ENCODE results near the gene MARS2.
"Not testable (repeated sequence)": the region's sequence is repeated elsewhere in the genome, so short reads cannot be mapped to it uniquely, and the experiment has no call there.

The MARS2 gene

DNA sequence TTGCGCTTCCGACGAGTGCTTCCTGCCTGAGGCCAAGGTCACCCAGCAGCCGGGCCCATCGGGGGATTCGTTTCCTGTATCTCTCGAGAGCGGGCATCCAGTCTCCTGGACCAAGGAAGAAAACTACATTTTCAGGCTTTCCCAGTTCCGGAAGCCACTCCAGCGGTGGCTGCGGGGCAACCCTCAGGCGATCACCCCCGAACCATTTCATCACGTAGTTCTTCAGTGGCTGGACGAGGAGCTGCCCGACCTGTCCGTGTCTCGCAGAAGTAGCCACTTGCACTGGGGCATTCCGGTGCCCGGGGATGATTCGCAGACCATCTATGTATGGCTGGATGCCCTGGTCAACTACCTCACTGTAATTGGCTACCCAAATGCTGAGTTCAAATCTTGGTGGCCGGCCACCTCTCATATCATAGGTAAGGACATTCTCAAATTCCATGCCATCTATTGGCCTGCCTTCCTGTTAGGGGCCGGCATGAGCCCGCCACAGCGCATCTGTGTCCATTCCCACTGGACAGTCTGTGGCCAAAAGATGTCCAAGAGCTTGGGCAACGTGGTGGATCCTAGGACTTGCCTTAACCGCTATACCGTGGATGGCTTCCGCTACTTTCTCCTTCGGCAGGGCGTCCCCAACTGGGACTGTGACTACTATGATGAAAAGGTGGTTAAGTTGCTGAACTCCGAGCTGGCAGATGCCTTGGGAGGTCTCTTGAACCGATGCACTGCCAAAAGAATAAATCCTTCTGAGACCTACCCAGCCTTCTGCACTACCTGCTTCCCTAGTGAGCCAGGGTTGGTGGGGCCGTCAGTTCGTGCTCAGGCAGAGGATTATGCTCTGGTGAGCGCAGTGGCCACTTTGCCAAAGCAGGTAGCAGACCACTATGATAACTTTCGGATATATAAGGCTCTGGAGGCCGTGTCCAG is 1.0 kb downstream of the MARS2 start:
- peak overlapping the region; percentile 56 to 95 (median 88) for H3K4me3 ChIP-seq (ENCODE audit: control insufficient read depth in 1 of 7, extremely low read depth in 1 of 7, insufficient read depth in 4 of 7, low read depth in 2 of 7, low read length in 6 of 7)
- H3K27ac ChIP-seq (ENCODE audit: insufficient read depth in 1 of 2, low read depth in 1 of 2, low read length in 2 of 2, poor library complexity in 1 of 2, severe bottlenecking in 2 of 2), result peak overlapping the region in 1 of 2 experiments; percentile 0
- peaks cover 12 to 42% (median 36%) of the 10 kb centered on the region in 4 experiments for H3K4me1 ChIP-seq (ENCODE audit: control extremely low read depth in 1 of 4, control insufficient read depth in 4 of 4, insufficient read depth in 4 of 4, low read length in 3 of 4)
- POLR2A ChIA-PET, result no interaction called here
- CTCF ChIA-PET, result interaction anchor here (1.0 to 2.4 kb wide), 7 partner anchors 10 to 591 kb away, joined by 3 to 7 read pairs (median 4); no protein-coding TSS in a partner anchor
- H3K27me3 ChIP-seq (replicated peaks in 2 of 5; ENCODE audit: control insufficient read depth in 4 of 5, insufficient read depth in 5 of 5, low read length in 4 of 5), result no peaks in the 10 kb centered on the region
- H3K9me3 ChIP-seq (ENCODE audit: control extremely low read depth in 1 of 5, control insufficient read depth in 4 of 5, insufficient read depth in 2 of 5, low read depth in 1 of 5, low read length in 4 of 5), result no peaks in the 10 kb centered on the region
- 28% methylated on average over 33 of the region's 38 CpGs for WGBS (ENCODE audit: insufficient coverage)
- DNase-seq, result peak in 2 of 3 donors; percentile 11 to 19
- peaks cover 0 to 10% (median 1%) of the 10 kb centered on the region in 4 experiments for H3K36me3 ChIP-seq (ENCODE audit: control insufficient read depth in 4 of 4, insufficient read depth in 4 of 4, low read length in 3 of 4)

GRCh38 chr2:197706839-197707207 is 1.7 kb downstream of the MARS2 start:
- 84% methylated on average over 3 of the region's 5 CpGs for WGBS (ENCODE audit: insufficient coverage)
- H3K4me1 ChIP-seq (ENCODE audit: control extremely low read depth in 1 of 4, control insufficient read depth in 4 of 4, insufficient read depth in 4 of 4, low read length in 3 of 4), result peaks cover 12 to 42% (median 36%) of the 10 kb centered on the region in 4 experiments

GRCh38 chr2:197707316-197708213 is 2.4 kb downstream of the MARS2 start:
- H3K4me3 ChIP-seq (ENCODE audit: control insufficient read depth in 1 of 7, extremely low read depth in 1 of 7, insufficient read depth in 4 of 7, low read depth in 2 of 7, low read length in 6 of 7), result peak overlapping the region in 6 of 7 experiments; percentile 8 to 95 (median 90)
- H3K4me1 ChIP-seq (ENCODE audit: control extremely low read depth in 1 of 4, control insufficient read depth in 4 of 4, insufficient read depth in 4 of 4, low read length in 3 of 4), result peaks cover 12 to 42% (median 36%) of the 10 kb centered on the region in 4 experiments
- peaks cover 0 to 17% (median 4%) of the 10 kb centered on the region in 4 experiments for H3K36me3 ChIP-seq (ENCODE audit: control insufficient read depth in 4 of 4, insufficient read depth in 4 of 4, low read length in 3 of 4)
- H3K27me3 ChIP-seq (replicated peaks in 2 of 5; ENCODE audit: control insufficient read depth in 4 of 5, insufficient read depth in 5 of 5, low read length in 4 of 5), result no peaks in the 10 kb centered on the region
- no peaks in the 10 kb centered on the region for H3K9me3 ChIP-seq (ENCODE audit: control extremely low read depth in 1 of 5, control insufficient read depth in 4 of 5, insufficient read depth in 2 of 5, low read depth in 1 of 5, low read length in 4 of 5)
- H3K27ac ChIP-seq (ENCODE audit: insufficient read depth in 1 of 2, low read depth in 1 of 2, low read length in 2 of 2, poor library complexity in 1 of 2, severe bottlenecking in 2 of 2), result no peak overlapping the region
- peak; percentile 34 to 61 (median 61) for DNase-seq
- no CpG with 5 or more reads among the region's 4 CpGs for WGBS (ENCODE audit: insufficient coverage)
- POLR2A ChIA-PET, result no interaction called here
- CTCF ChIA-PET, result interaction anchor here (0.6 to 2.4 kb wide), 7 partner anchors 8 to 220 kb away, joined by 3 to 7 read pairs (median 5); no protein-coding TSS in a partner anchor

More at GRCh38 chr2:197706839-197707207, 1.7 kb downstream of the MARS2 start:
- ChIA-PET CTCF (interaction anchor here (1.0 to 2.4 kb wide), 7 partner anchors 9 to 590 kb away, joined by 3 to 7 read pairs (median 4); no protein-coding TSS in a partner anchor), POLR2A (no interaction called here)
- peaks cover 0 to 17% (median 4%) of the 10 kb centered on the region in 4 experiments for H3K36me3 ChIP-seq (ENCODE audit: control insufficient read depth in 4 of 4, insufficient read depth in 4 of 4, low read length in 3 of 4)
- peak overlapping the region in 6 of 7 experiments; percentile 75 to 95 (median 90) for H3K4me3 ChIP-seq (ENCODE audit: control insufficient read depth in 1 of 7, extremely low read depth in 1 of 7, insufficient read depth in 4 of 7, low read depth in 2 of 7, low read length in 6 of 7)
- H3K27me3 ChIP-seq (replicated peaks in 2 of 5; ENCODE audit: control insufficient read depth in 4 of 5, insufficient read depth in 5 of 5, low read length in 4 of 5), result no peaks in the 10 kb centered on the region
- DNase-seq, result no peak
- H3K9me3 ChIP-seq (ENCODE audit: control extremely low read depth in 1 of 5, control insufficient read depth in 4 of 5, insufficient read depth in 2 of 5, low read depth in 1 of 5, low read length in 4 of 5), result no peaks in the 10 kb centered on the region
- H3K27ac ChIP-seq (ENCODE audit: insufficient read depth in 1 of 2, low read depth in 1 of 2, low read length in 2 of 2, poor library complexity in 1 of 2, severe bottlenecking in 2 of 2), result peak overlapping the region in 1 of 2 experiments; percentile 0

DNA sequence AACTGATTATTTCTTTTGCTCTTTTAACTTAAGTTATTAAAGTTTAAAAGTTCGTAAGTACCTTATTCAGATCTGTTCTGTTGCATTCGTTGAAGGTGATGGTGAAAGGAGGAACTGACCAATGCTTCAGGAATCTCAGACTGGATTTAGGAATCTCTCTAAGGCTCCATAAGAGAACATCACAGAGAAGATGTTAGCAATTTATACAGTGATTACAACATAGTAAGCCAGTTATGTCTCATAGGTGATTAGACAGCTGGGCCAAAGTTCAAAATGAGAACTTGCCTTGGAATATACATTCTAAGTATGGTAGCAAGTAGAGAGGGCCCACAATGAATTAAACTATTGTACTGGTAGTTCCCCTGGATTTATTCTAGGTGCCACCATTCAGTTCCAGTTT is 3.2 kb downstream of the MARS2 start:
- H3K4me3 ChIP-seq (ENCODE audit: control insufficient read depth in 1 of 7, extremely low read depth in 1 of 7, insufficient read depth in 4 of 7, low read depth in 2 of 7, low read length in 6 of 7), result peak overlapping the region in 3 of 7 experiments; percentile 11 to 93 (median 11)
- 38% methylated on average over 1 of the region's 2 CpGs for WGBS (ENCODE audit: insufficient coverage)
- POLR2A ChIA-PET, result no interaction called here
- H3K27me3 ChIP-seq (replicated peaks in 2 of 5; ENCODE audit: control insufficient read depth in 4 of 5, insufficient read depth in 5 of 5, low read length in 4 of 5), result no peaks in the 10 kb centered on the region
- H3K9me3 ChIP-seq (ENCODE audit: control extremely low read depth in 1 of 5, control insufficient read depth in 4 of 5, insufficient read depth in 2 of 5, low read depth in 1 of 5, low read length in 4 of 5), result no peaks in the 10 kb centered on the region
- H3K4me1 ChIP-seq (ENCODE audit: control extremely low read depth in 1 of 4, control insufficient read depth in 4 of 4, insufficient read depth in 4 of 4, low read length in 3 of 4), result peaks cover 12 to 42% (median 36%) of the 10 kb centered on the region in 4 experiments
- no peak overlapping the region for H3K27ac ChIP-seq (ENCODE audit: insufficient read depth in 1 of 2, low read depth in 1 of 2, low read length in 2 of 2, poor library complexity in 1 of 2, severe bottlenecking in 2 of 2)
- peaks cover 0 to 17% (median 4%) of the 10 kb centered on the region in 4 experiments for H3K36me3 ChIP-seq (ENCODE audit: control insufficient read depth in 4 of 4, insufficient read depth in 4 of 4, low read length in 3 of 4)
- no peak for DNase-seq
- CTCF ChIA-PET, result interaction anchor here (0.6 to 2.4 kb wide), 3 partner anchors 14 to 221 kb away, joined by 3 to 6 read pairs (median 6); no protein-coding TSS in a partner anchor

GRCh38 chr2:197709140-197709539 is 4.0 kb downstream of the MARS2 start:
- H3K4me1 ChIP-seq (ENCODE audit: control extremely low read depth in 1 of 4, control insufficient read depth in 4 of 4, insufficient read depth in 4 of 4, low read length in 3 of 4), result peaks cover 12 to 42% (median 36%) of the 10 kb centered on the region in 4 experiments
- CTCF ChIA-PET; DNase-seq; H3K27ac ChIP-seq (ENCODE audit: insufficient read depth in 1 of 2, low read depth in 1 of 2, low read length in 2 of 2, poor library complexity in 1 of 2, severe bottlenecking in 2 of 2); H3K9me3 ChIP-seq (ENCODE audit: control extremely low read depth in 1 of 5, control insufficient read depth in 4 of 5, insufficient read depth in 2 of 5, low read depth in 1 of 5, low read length in 4 of 5); H3K4me3 ChIP-seq (ENCODE audit: control insufficient read depth in 1 of 7, extremely low read depth in 1 of 7, insufficient read depth in 4 of 7, low read depth in 2 of 7, low read length in 6 of 7); H3K27me3 ChIP-seq (replicated peaks in 2 of 5; ENCODE audit: control insufficient read depth in 4 of 5, insufficient read depth in 5 of 5, low read length in 4 of 5); POLR2A ChIA-PET: not testable (repeated sequence)
- peaks cover 0 to 17% (median 4%) of the 10 kb centered on the region in 4 experiments for H3K36me3 ChIP-seq (ENCODE audit: control insufficient read depth in 4 of 4, insufficient read depth in 4 of 4, low read length in 3 of 4)
- WGBS (ENCODE audit: insufficient coverage), result 99% methylated on average over 6 of the region's 7 CpGs

DNA sequence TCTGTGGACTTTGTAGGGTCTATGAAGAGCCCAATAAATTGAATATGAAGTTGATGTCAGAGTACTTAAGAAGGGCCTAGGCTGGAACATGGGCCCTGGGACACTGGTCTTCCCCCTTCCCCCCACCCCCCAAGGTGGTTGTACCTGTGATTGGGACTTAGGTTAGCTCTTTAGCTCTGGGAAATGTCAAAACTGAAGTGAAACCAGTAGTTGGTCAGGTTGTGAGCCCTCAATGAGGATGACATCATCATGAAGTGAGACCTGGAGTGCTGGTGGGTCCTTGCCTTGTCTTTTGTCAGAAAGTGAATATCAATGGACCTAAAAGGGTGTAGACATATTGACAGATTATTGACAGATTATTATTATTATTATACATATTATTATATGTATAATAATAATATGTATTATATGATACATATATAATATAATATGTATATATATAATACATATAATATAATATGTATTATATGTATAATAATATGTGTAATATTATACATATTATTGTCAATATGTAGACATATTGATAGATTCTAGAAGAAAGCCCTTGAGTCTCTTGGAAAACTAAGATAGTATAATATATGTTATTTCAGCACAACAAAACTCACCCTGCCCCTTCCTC is 5.4 kb downstream of the MARS2 start:
- ChIA-PET POLR2A (no interaction called here), CTCF (interaction anchor here (0.7 to 2.3 kb wide), 2 partner anchors 70 to 111 kb away, joined by 3 to 9 read pairs; no protein-coding TSS in a partner anchor)
- Histone ChIP-seq H3K4me3 (ENCODE audit: control insufficient read depth in 1 of 7, extremely low read depth in 1 of 7, insufficient read depth in 4 of 7, low read depth in 2 of 7, low read length in 6 of 7) (peak overlapping the region in 1 of 7 experiments; percentile 22), H3K27me3 (replicated peaks in 2 of 5; ENCODE audit: control insufficient read depth in 4 of 5, insufficient read depth in 5 of 5, low read length in 4 of 5) (no peaks in the 10 kb centered on the region), H3K36me3 (ENCODE audit: control insufficient read depth in 4 of 4, insufficient read depth in 4 of 4, low read length in 3 of 4) (peaks cover 0 to 17% (median 4%) of the 10 kb centered on the region in 4 experiments), H3K9me3 (ENCODE audit: control extremely low read depth in 1 of 5, control insufficient read depth in 4 of 5, insufficient read depth in 2 of 5, low read depth in 1 of 5, low read length in 4 of 5) (no peaks in the 10 kb centered on the region), H3K27ac (ENCODE audit: insufficient read depth in 1 of 2, low read depth in 1 of 2, low read length in 2 of 2, poor library complexity in 1 of 2, severe bottlenecking in 2 of 2) (no peak overlapping the region), H3K4me1 (ENCODE audit: control extremely low read depth in 1 of 4, control insufficient read depth in 4 of 4, insufficient read depth in 4 of 4, low read length in 3 of 4) (peaks cover 8 to 35% (median 31%) of the 10 kb centered on the region in 4 experiments)
- DNase-seq, result peak in 2 of 3 donors; percentile 17 to 29
